H9 (cell line): ENCODE data around the gene PTPRN2. TPM values are rescaled to one million over a fixed set of nuclear protein-coding genes. Genes with fewer than 3 reads are reported as not detected.

Experiments used
- DNase-seq: peaks from one replicate; pipeline ENCODE4 v3.0.0-alpha.2; 2017
- H2AFZ ChIP-seq: one replicate; pipeline ENCODE4 v1.6.1; 2013; ENCODE audit warnings: mild to moderate bottlenecking, low read length, control low read depth, moderate library complexity
- H2AK5ac ChIP-seq: 2 replicates; pipeline ENCODE4 v1.6.1; 2013; ENCODE audit warnings: low read length, control low read depth, mixed read lengths; ENCODE audit not compliant: insufficient read length
- H2BK120ac ChIP-seq: one replicate; pipeline ENCODE4 v1.6.1; 2013; ENCODE audit warnings: low read depth, mild to moderate bottlenecking, low read length, control low read depth, inconsistent platforms; ENCODE audit not compliant: poor library complexity, severe bottlenecking
- H2BK12ac ChIP-seq: 2 replicates; pipeline ENCODE4 v1.6.1; 2013; ENCODE audit warnings: low read length, control low read depth, mixed read lengths, low read depth; ENCODE audit not compliant: insufficient read length
- H2BK15ac ChIP-seq: 2 replicates; pipeline ENCODE4 v1.6.1; 2013; ENCODE audit warnings: low read depth, low read length, control low read depth
- H2BK20ac ChIP-seq: one replicate; pipeline ENCODE4 v1.6.1; 2013; ENCODE audit warnings: low read depth, mild to moderate bottlenecking, low read length, control low read depth, inconsistent platforms; ENCODE audit not compliant: poor library complexity, severe bottlenecking
- H2BK5ac ChIP-seq: 2 replicates; pipeline ENCODE4 v1.6.1; 2013; ENCODE audit warnings: low read length, control low read depth, mixed read lengths; ENCODE audit not compliant: insufficient read length
- H3K14ac ChIP-seq: 2 replicates; pipeline ENCODE4 v1.6.1; 2013; ENCODE audit warnings: low read length, control low read depth; ENCODE audit not compliant: insufficient read depth
- H3K18ac ChIP-seq: 2 replicates; pipeline ENCODE4 v1.6.1; 2013; ENCODE audit warnings: low read depth, mild to moderate bottlenecking, mixed read lengths, low read length, control low read depth; ENCODE audit not compliant: insufficient read length
- H3K23ac ChIP-seq: 2 replicates; pipeline ENCODE4 v1.6.1; 2013; ENCODE audit warnings: low read length, control low read depth, mixed read lengths, low read depth; ENCODE audit not compliant: insufficient read length
- H3K23me2 ChIP-seq: 2 replicates; pipeline ENCODE4 v1.6.1; 2013; ENCODE audit warnings: low read depth, mild to moderate bottlenecking, mixed read lengths, low read length, control low read depth; ENCODE audit not compliant: insufficient read length, poor library complexity, severe bottlenecking
- H3K27ac ChIP-seq: 2 replicates; pipeline ENCODE4 v1.5.1; 2013; ENCODE audit warnings: low read length, control low read depth, mixed read lengths, low read depth; ENCODE audit not compliant: insufficient read length
- H3K27me3 ChIP-seq: 2 replicates; pipeline ENCODE4 v1.6.1; 2013; ENCODE audit warnings: low read length, control low read depth, inconsistent platforms; ENCODE audit not compliant: insufficient read depth
- H3K4ac ChIP-seq: 2 replicates; pipeline ENCODE4 v1.6.1; 2013; ENCODE audit warnings: low read depth, mild to moderate bottlenecking, control low read depth, inconsistent platforms, low read length, moderate library complexity
- H3K4me1 ChIP-seq: 2 replicates; pipeline ENCODE4 v1.6.1; 2013; ENCODE audit warnings: low read length, control low read depth, inconsistent platforms; ENCODE audit not compliant: insufficient read depth
- H3K4me2 ChIP-seq: 2 replicates; pipeline ENCODE4 v1.6.1; 2013; ENCODE audit warnings: low read length, control low read depth, mixed read lengths; ENCODE audit not compliant: insufficient read length, insufficient read depth
- H3K56ac ChIP-seq: 2 replicates; pipeline ENCODE4 v1.6.1; 2013; ENCODE audit warnings: low read depth, mild to moderate bottlenecking, mixed read lengths, low read length, control low read depth; ENCODE audit not compliant: insufficient read length
- H3K79me1 ChIP-seq: 2 replicates; pipeline ENCODE4 v1.6.1; 2013; ENCODE audit warnings: low read depth, mild to moderate bottlenecking, moderate library complexity, low read length, control low read depth, inconsistent platforms; ENCODE audit not compliant: insufficient read depth, poor library complexity, severe bottlenecking
- H3K79me2 ChIP-seq: 2 replicates; pipeline ENCODE4 v1.6.1; 2013; ENCODE audit warnings: low read length, control low read depth, inconsistent platforms; ENCODE audit not compliant: insufficient read depth
- H3K9ac ChIP-seq: 2 replicates; pipeline ENCODE4 v1.6.1; 2013; ENCODE audit warnings: low read length, control low read depth, mixed read lengths; ENCODE audit not compliant: insufficient read length; ENCODE audit errors: extremely low read depth
- H3K9me3 ChIP-seq: one replicate; pipeline ENCODE4 v1.6.1; 2013; ENCODE audit warnings: low read depth, low read length, inconsistent platforms; ENCODE audit not compliant: control insufficient read depth
- H3T11ph ChIP-seq: one replicate; pipeline ENCODE4 v1.6.1; 2013; ENCODE audit warnings: mild to moderate bottlenecking, low read length, control low read depth, inconsistent platforms
- H4K20me1 ChIP-seq: one replicate; pipeline ENCODE4 v1.6.1; 2013; ENCODE audit not compliant: control insufficient read depth, insufficient read length, insufficient read depth
- H4K5ac ChIP-seq: 2 replicates; pipeline ENCODE4 v1.6.1; 2013; ENCODE audit warnings: low read depth, mild to moderate bottlenecking, mixed read lengths, low read length, control low read depth; ENCODE audit not compliant: insufficient read length
- H4K8ac ChIP-seq: replicated peaks from 2 replicates; pipeline ENCODE4 v1.6.1; 2013; ENCODE audit warnings: low read length, control low read depth, mixed read lengths, low read depth; ENCODE audit not compliant: insufficient read length
- H4K91ac ChIP-seq: 2 replicates; pipeline ENCODE4 v1.6.1; 2013; ENCODE audit warnings: low read depth, mild to moderate bottlenecking, moderate library complexity, mixed read lengths, low read length, control low read depth; ENCODE audit not compliant: insufficient read length
- H3K27ac Mint-ChIP-seq, 3 experiments: 2 replicates in 2 of 3; 3 replicates in 1 of 3; pipeline ENCODE4 v1.8.0; 2020 to 2021; ENCODE audit warnings: mixed read lengths in 3 of 3, mild to moderate bottlenecking in 1 of 3, moderate library complexity in 1 of 3
- H3K27me3 Mint-ChIP-seq: 2 replicates; pipeline ENCODE4 v1.8.0; 2021; ENCODE audit warnings: low read depth, mild to moderate bottlenecking, moderate library complexity, mixed read lengths
- H3K36me3 Mint-ChIP-seq, 3 experiments: 2 replicates in 2 of 3; 3 replicates in 1 of 3; pipeline ENCODE4 v1.8.0; 2020 to 2021; ENCODE audit warnings: low read depth in 3 of 3, mixed read lengths in 3 of 3; ENCODE audit not compliant: insufficient read depth in 1 of 3
- H3K4me1 Mint-ChIP-seq, 2 experiments: 2 replicates each; pipeline ENCODE4 v1.8.0; 2020; ENCODE audit warnings: mixed read lengths in 2 of 2
- H3K4me3 Mint-ChIP-seq, 2 experiments: 2 replicates in 1 of 2; 3 replicates in 1 of 2; pipeline ENCODE4 v1.8.0; 2020 to 2021; ENCODE audit warnings: mild to moderate bottlenecking in 2 of 2, mixed read lengths in 2 of 2, moderate library complexity in 1 of 2
- H3K9me3 Mint-ChIP-seq, 2 experiments: 2 replicates in 1 of 2; 3 replicates in 1 of 2; pipeline ENCODE4 v1.8.0; 2020; ENCODE audit warnings: mild to moderate bottlenecking in 2 of 2, mixed read lengths in 2 of 2, moderate library complexity in 1 of 2
- WGBS: extraction: QIAGEN DNeasy Blood & Tissue Kit; methylation state at CpG from one replicate; pipeline ENCODE4 v1.1.7; 2013; ENCODE audit warnings: missing lambda C conversion rate, low lambda C conversion rate, mixed read lengths; ENCODE audit not compliant: insufficient read length; ENCODE audit errors: extremely low coverage; 5-methylcytosine and 5-hydroxymethylcytosine counted together
- total RNA-seq: library from RNA; stranded (reverse); gene quantifications from 2 replicates; pipeline ENCODE4 v1.2.1, GENCODE V29; 2021
- TF ChIP-seq, protein P1 (sequence below): fragments of 200-600 bp; sonication (generic); conservative IDR thresholded peaks from 3 replicates; pipeline ENCODE4 v1.8.0; 2021; ENCODE audit warnings: antibody characterized with exemption, mild to moderate bottlenecking

PTPRN2 gene
- total RNA-seq, 1 experiment from 2014 or later = 5.2 TPM

DNA sequence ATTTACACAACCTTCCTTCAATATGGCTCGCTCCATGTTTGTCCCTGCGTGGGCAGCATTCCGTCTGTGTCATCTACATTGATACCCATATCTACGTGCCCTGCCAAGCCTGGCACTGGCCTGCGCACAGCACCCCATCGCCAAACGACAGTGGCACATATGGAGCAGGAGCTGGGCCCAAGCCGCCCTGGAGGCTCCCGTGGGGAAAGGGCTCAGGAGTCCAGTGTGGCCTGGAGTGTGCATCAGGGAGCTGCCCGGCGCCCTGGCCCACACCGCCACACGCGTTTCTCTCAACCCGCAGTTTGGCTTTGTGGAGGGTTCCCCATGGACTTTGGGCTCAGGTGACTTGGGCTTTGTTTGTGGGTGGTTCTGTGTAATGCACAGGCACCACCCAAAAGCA lies 273.2 kb downstream of the PTPRN2 start:
- H3K27ac Mint-ChIP-seq = no peak overlapping the region
- Histone ChIP-seq H2BK120ac (no peak overlapping the region), H4K91ac (no peak overlapping the region), H3K56ac (no peak overlapping the region), H3K79me2 (no peaks in the 10 kb centered on the region), H2BK15ac (no peak overlapping the region), H3K9me3 (no peaks in the 10 kb centered on the region), H2BK20ac (no peak overlapping the region), H4K8ac (no peak overlapping the region), H2AFZ (no peak overlapping the region), H3K23ac (no peak overlapping the region), H4K20me1 (no peaks in the 10 kb centered on the region), H3K23me2 (no peaks in the 10 kb centered on the region), H3K27ac (no peak overlapping the region), H4K5ac (no peak overlapping the region), H3K4me1 (no peaks in the 10 kb centered on the region), H3K27me3 (no peaks in the 10 kb centered on the region), H3K4ac (no peak overlapping the region), H2AK5ac (no peak overlapping the region), H3K18ac (no peak overlapping the region), H2BK12ac (no peak overlapping the region), H3T11ph (no peak overlapping the region), H3K14ac (no peak overlapping the region), H3K79me1 (no peaks in the 10 kb centered on the region), H3K4me2 (no peak overlapping the region), H3K9ac (no peak overlapping the region), H2BK5ac (no peak overlapping the region)
- TF ChIP-seq, protein P1, sequence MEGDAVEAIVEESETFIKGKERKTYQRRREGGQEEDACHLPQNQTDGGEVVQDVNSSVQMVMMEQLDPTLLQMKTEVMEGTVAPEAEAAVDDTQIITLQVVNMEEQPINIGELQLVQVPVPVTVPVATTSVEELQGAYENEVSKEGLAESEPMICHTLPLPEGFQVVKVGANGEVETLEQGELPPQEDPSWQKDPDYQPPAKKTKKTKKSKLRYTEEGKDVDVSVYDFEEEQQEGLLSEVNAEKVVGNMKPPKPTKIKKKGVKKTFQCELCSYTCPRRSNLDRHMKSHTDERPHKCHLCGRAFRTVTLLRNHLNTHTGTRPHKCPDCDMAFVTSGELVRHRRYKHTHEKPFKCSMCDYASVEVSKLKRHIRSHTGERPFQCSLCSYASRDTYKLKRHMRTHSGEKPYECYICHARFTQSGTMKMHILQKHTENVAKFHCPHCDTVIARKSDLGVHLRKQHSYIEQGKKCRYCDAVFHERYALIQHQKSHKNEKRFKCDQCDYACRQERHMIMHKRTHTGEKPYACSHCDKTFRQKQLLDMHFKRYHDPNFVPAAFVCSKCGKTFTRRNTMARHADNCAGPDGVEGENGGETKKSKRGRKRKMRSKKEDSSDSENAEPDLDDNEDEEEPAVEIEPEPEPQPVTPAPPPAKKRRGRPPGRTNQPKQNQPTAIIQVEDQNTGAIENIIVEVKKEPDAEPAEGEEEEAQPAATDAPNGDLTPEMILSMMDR = no peak
- peaks cover 23 to 39% (median 36%) of the 10 kb centered on the region in 3 experiments for H3K36me3 Mint-ChIP-seq
- no CpG with 5 or more reads among the region's 15 CpGs for WGBS
- H3K27me3 Mint-ChIP-seq = peaks cover 4% of the 10 kb centered on the region; the same call in 1 of the 2 replicates
- peak; percentile 14 for DNase-seq
- H3K4me3 Mint-ChIP-seq = no peak overlapping the region
- H3K9me3 Mint-ChIP-seq = peaks cover 34% of the 10 kb centered on the region in 2 experiments
- H3K4me1 Mint-ChIP-seq = peaks cover 18 to 20% of the 10 kb centered on the region in 2 experiments
